Measurements from ENCODE around the gene SMCO4.

- TF ChIP-seq ZNF384 (IDR thresholded peaks at IDR 0.05) (no peak; the same call in 1 of the 2 replicates), HDGF (IDR thresholded peaks at IDR 0.05; ENCODE audit: borderline replicate concordance) (no peak), SP1 (IDR thresholded peaks at IDR 0.05) (no peak), PKNOX1 (IDR thresholded peaks at IDR 0.05) (no peak), L3MBTL2 (conservative IDR thresholded peaks at IDR 0.05) (no peak), FOXK2 (IDR thresholded peaks at IDR 0.05) (no peak), TARDBP (IDR thresholded peaks at IDR 0.05) (no peak)
Measured at GRCh38 chr11:93541884-93542810, 1.0 kb downstream of the SMCO4 start.

All from HEK293T (cell line).